ENCODE results near the gene USP24.

The USP24 gene

GRCh38 chr1:55179177-55179835 is 35.9 kb downstream of the USP24 start:
- H3K9ac ChIP-seq (ENCODE audit: low read depth, low read length): no peak overlapping the region
- WGBS: 95% methylated on average over 3 of the region's 3 CpGs
- no peak overlapping the region for H3K27ac ChIP-seq (ENCODE audit: low read depth, low read length)
- H3K36me3 ChIP-seq (ENCODE audit: insufficient read depth, low read length): peaks cover 22% of the 10 kb centered on the region
- peaks cover 4% of the 10 kb centered on the region for H3K9me3 ChIP-seq (ENCODE audit: insufficient read depth, low read depth, low read length)
- no peaks in the 10 kb centered on the region for H3K4me1 ChIP-seq (ENCODE audit: insufficient read depth, low read length)
- no peaks in the 10 kb centered on the region for H3K27me3 ChIP-seq (ENCODE audit: insufficient read depth, low read length)
- H3K4me3 ChIP-seq (ENCODE audit: low read length): no peak overlapping the region

- H3K27ac ChIP-seq (ENCODE audit: low read depth, low read length): no peak overlapping the region
- H3K9me3 ChIP-seq (ENCODE audit: insufficient read depth, low read depth, low read length): no peaks in the 10 kb centered on the region
- WGBS: 86% methylated on average over 3 of the region's 3 CpGs
- H3K36me3 ChIP-seq (ENCODE audit: insufficient read depth, low read length): peaks cover 55% of the 10 kb centered on the region
- no peak overlapping the region for H3K9ac ChIP-seq (ENCODE audit: low read depth, low read length)
- H3K4me1 ChIP-seq (ENCODE audit: insufficient read depth, low read length): peaks cover 18% of the 10 kb centered on the region
- H3K4me3 ChIP-seq (ENCODE audit: low read length): no peak overlapping the region
- no peaks in the 10 kb centered on the region for H3K27me3 ChIP-seq (ENCODE audit: insufficient read depth, low read length)
Measured at GRCh38 chr1:55172687-55173086, 42.5 kb downstream of the USP24 start.

GRCh38 chr1:55172272-55172671 is 42.9 kb downstream of the USP24 start:
- H3K36me3 ChIP-seq (ENCODE audit: insufficient read depth, low read length): peaks cover 56% of the 10 kb centered on the region
- 100% methylated on average over 2 of the region's 2 CpGs for whole genome bisulfite sequencing

GRCh38 chr1:55171694-55172093 is 43.5 kb downstream of the USP24 start:
- Histone ChIP-seq H3K4me3 (ENCODE audit: low read length) (no peak overlapping the region), H3K27me3 (ENCODE audit: insufficient read depth, low read length) (no peaks in the 10 kb centered on the region), H3K4me1 (ENCODE audit: insufficient read depth, low read length) (peaks cover 18% of the 10 kb centered on the region), H3K9ac (ENCODE audit: low read depth, low read length) (no peak overlapping the region), H3K36me3 (ENCODE audit: insufficient read depth, low read length) (peaks cover 51% of the 10 kb centered on the region), H3K27ac (ENCODE audit: low read depth, low read length) (no peak overlapping the region), H3K9me3 (ENCODE audit: insufficient read depth, low read depth, low read length) (no peaks in the 10 kb centered on the region)
- WGBS: 97% methylated on average over 3 of the region's 3 CpGs

More at GRCh38 chr1:55172272-55172671, 42.9 kb downstream of the USP24 start:
- Histone ChIP-seq H3K27ac (ENCODE audit: low read depth, low read length) (no peak overlapping the region), H3K9ac (ENCODE audit: low read depth, low read length) (no peak overlapping the region), H3K27me3 (ENCODE audit: insufficient read depth, low read length) (no peaks in the 10 kb centered on the region), H3K4me1 (ENCODE audit: insufficient read depth, low read length) (peaks cover 18% of the 10 kb centered on the region), H3K9me3 (ENCODE audit: insufficient read depth, low read depth, low read length) (no peaks in the 10 kb centered on the region), H3K4me3 (ENCODE audit: low read length) (no peak overlapping the region)

GRCh38 chr1:55170426-55170825 is 44.7 kb downstream of the USP24 start:
- peaks cover 18% of the 10 kb centered on the region for H3K4me1 ChIP-seq (ENCODE audit: insufficient read depth, low read length)
- H3K9ac ChIP-seq (ENCODE audit: low read depth, low read length): no peak overlapping the region
- H3K9me3 ChIP-seq (ENCODE audit: insufficient read depth, low read depth, low read length): no peaks in the 10 kb centered on the region
- no peaks in the 10 kb centered on the region for H3K27me3 ChIP-seq (ENCODE audit: insufficient read depth, low read length)
- no CpG with 5 or more reads among the region's 1 CpG for WGBS
- no peak overlapping the region for H3K27ac ChIP-seq (ENCODE audit: low read depth, low read length)
- H3K4me3 ChIP-seq (ENCODE audit: low read length): no peak overlapping the region
- peaks cover 49% of the 10 kb centered on the region for H3K36me3 ChIP-seq (ENCODE audit: insufficient read depth, low read length)

- WGBS: 100% methylated on average over 1 of the region's 1 CpG
Measured at GRCh38 chr1:55169126-55169525, 46.0 kb downstream of the USP24 start.

GRCh38 chr1:55168353-55168752 is 46.8 kb downstream of the USP24 start:
- no peaks in the 10 kb centered on the region for H3K27me3 ChIP-seq (ENCODE audit: insufficient read depth, low read length)
- peaks cover 18% of the 10 kb centered on the region for H3K4me1 ChIP-seq (ENCODE audit: insufficient read depth, low read length)
- H3K4me3 ChIP-seq (ENCODE audit: low read length): no peak overlapping the region
- WGBS: 36% methylated on average over 4 of the region's 4 CpGs
- H3K9ac ChIP-seq (ENCODE audit: low read depth, low read length): no peak overlapping the region
- H3K27ac ChIP-seq (ENCODE audit: low read depth, low read length): no peak overlapping the region
- H3K9me3 ChIP-seq (ENCODE audit: insufficient read depth, low read depth, low read length): no peaks in the 10 kb centered on the region
- H3K36me3 ChIP-seq (ENCODE audit: insufficient read depth, low read length): peaks cover 69% of the 10 kb centered on the region

More at GRCh38 chr1:55169126-55169525, 46.0 kb downstream of the USP24 start:
- H3K4me1 ChIP-seq (ENCODE audit: insufficient read depth, low read length): peaks cover 18% of the 10 kb centered on the region
- H3K4me3 ChIP-seq (ENCODE audit: low read length): no peak overlapping the region
- no peaks in the 10 kb centered on the region for H3K9me3 ChIP-seq (ENCODE audit: insufficient read depth, low read depth, low read length)
- H3K27me3 ChIP-seq (ENCODE audit: insufficient read depth, low read length): no peaks in the 10 kb centered on the region
- peaks cover 61% of the 10 kb centered on the region for H3K36me3 ChIP-seq (ENCODE audit: insufficient read depth, low read length)
- H3K27ac ChIP-seq (ENCODE audit: low read depth, low read length): no peak overlapping the region
- no peak overlapping the region for H3K9ac ChIP-seq (ENCODE audit: low read depth, low read length)

- H3K4me3 ChIP-seq (ENCODE audit: low read length): no peak overlapping the region
- no peaks in the 10 kb centered on the region for H3K9me3 ChIP-seq (ENCODE audit: insufficient read depth, low read depth, low read length)
- H3K36me3 ChIP-seq (ENCODE audit: insufficient read depth, low read length): peaks cover 68% of the 10 kb centered on the region
- no peak overlapping the region; the same call in 1 of the 2 replicates for H3K27ac ChIP-seq (ENCODE audit: low read depth, low read length)
- WGBS: 92% methylated on average over 6 of the region's 6 CpGs
- no peak overlapping the region for H3K9ac ChIP-seq (ENCODE audit: low read depth, low read length)
- H3K4me1 ChIP-seq (ENCODE audit: insufficient read depth, low read length): peaks cover 18% of the 10 kb centered on the region
- H3K27me3 ChIP-seq (ENCODE audit: insufficient read depth, low read length): no peaks in the 10 kb centered on the region
Measured at GRCh38 chr1:55167224-55167871, 47.8 kb downstream of the USP24 start.

GRCh38 chr1:55164906-55165305 is 50.3 kb downstream of the USP24 start:
- peaks cover 66% of the 10 kb centered on the region for H3K36me3 ChIP-seq (ENCODE audit: insufficient read depth, low read length)

GRCh38 chr1:55159571-55159970 is 55.6 kb downstream of the USP24 start:
- no peak overlapping the region for H3K4me3 ChIP-seq (ENCODE audit: low read length)
- H3K9me3 ChIP-seq (ENCODE audit: insufficient read depth, low read depth, low read length): no peaks in the 10 kb centered on the region
- H3K36me3 ChIP-seq (ENCODE audit: insufficient read depth, low read length): peaks cover 89% of the 10 kb centered on the region
- no peak overlapping the region for H3K9ac ChIP-seq (ENCODE audit: low read depth, low read length)
- WGBS: 83% methylated on average over 1 of the region's 2 CpGs
- H3K4me1 ChIP-seq (ENCODE audit: insufficient read depth, low read length): no peaks in the 10 kb centered on the region
- no peak overlapping the region for H3K27ac ChIP-seq (ENCODE audit: low read depth, low read length)
- no peaks in the 10 kb centered on the region for H3K27me3 ChIP-seq (ENCODE audit: insufficient read depth, low read length)

More at GRCh38 chr1:55164906-55165305, 50.3 kb downstream of the USP24 start:
- Histone ChIP-seq H3K27me3 (ENCODE audit: insufficient read depth, low read length) (no peaks in the 10 kb centered on the region), H3K27ac (ENCODE audit: low read depth, low read length) (no peak overlapping the region), H3K4me3 (ENCODE audit: low read length) (no peak overlapping the region), H3K9me3 (ENCODE audit: insufficient read depth, low read depth, low read length) (no peaks in the 10 kb centered on the region), H3K9ac (ENCODE audit: low read depth, low read length) (no peak overlapping the region), H3K4me1 (ENCODE audit: insufficient read depth, low read length) (peaks cover 18% of the 10 kb centered on the region)
- 100% methylated on average over 2 of the region's 2 CpGs for WGBS

- Histone ChIP-seq H3K4me1 (ENCODE audit: insufficient read depth, low read length) (no peaks in the 10 kb centered on the region), H3K9ac (ENCODE audit: low read depth, low read length) (no peak overlapping the region), H3K9me3 (ENCODE audit: insufficient read depth, low read depth, low read length) (no peaks in the 10 kb centered on the region), H3K27ac (ENCODE audit: low read depth, low read length) (no peak overlapping the region), H3K27me3 (ENCODE audit: insufficient read depth, low read length) (no peaks in the 10 kb centered on the region), H3K4me3 (ENCODE audit: low read length) (no peak overlapping the region), H3K36me3 (ENCODE audit: insufficient read depth, low read length) (peaks cover 96% of the 10 kb centered on the region)
- WGBS: 95% methylated on average over 3 of the region's 3 CpGs
Measured at GRCh38 chr1:55156608-55157007, 58.6 kb downstream of the USP24 start.

Measured in HUES64 (cell line).